ENCODE data around the gene GFER. TPM values are rescaled to one million over a fixed set of nuclear protein-coding genes. Genes with fewer than 3 reads are reported as not detected.
A peak's percentile ranks its signal among the peaks of the same experiment; 100 is the strongest.

The GFER gene
- polyA plus RNA-seq, 1 of the 3 experiments (the other 2 are of a cell fraction), result 20.4 TPM

DNA sequence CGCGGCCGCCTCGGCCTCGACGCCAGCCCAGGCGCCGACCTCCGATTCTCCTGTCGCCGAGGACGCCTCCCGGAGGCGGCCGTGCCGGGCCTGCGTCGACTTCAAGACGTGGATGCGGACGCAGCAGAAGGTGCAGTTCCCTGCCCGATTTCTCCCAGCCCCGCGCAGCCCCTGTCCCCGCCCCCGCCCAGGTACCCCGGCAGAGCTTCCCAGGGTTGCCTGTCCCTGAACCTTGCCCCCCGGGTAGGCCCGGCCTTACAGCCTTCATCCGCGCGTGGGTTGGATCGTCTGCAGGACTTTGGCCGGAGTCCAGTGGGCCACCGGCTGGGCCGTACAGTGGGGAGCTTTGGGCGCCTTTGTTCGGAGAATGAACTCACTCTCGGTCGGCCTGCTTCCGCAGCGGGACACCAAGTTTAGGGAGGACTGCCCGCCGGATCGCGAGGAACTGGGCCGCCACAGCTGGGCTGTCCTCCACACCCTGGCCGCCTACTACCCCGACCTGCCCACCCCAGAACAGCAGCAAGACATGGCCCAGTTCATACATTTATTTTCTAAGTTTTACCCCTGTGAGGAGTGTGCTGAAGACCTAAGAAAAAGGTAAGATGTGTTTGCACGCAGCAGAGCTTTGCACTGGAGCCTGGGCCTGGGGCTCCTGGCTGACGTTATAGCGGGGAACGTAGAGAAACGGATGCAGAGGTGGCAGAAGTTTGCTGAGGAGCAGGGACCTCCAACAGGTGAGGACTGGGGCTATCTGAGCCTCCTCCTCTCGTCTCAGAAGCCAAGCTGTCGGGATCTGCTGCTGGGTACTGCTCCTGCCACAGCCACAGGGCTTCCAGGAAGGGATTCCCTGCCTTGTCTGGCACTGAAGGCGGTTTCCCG is 593 bp downstream of the GFER start:
- ChIA-PET CTCF (interaction anchor here (0.6 to 12.9 kb wide), 6 partner anchors 13 to 1090 kb away, joined by 3 to 108 read pairs (median 5); partner anchors contain the start of gene TBL3), POLR2A (interaction anchor here (0.6 to 1.8 kb wide), 5 partner anchors 11 to 171 kb away, joined by 3 to 9 read pairs (median 5); partner anchors contain the start of genes RPS2, TBL3 and TRAF7)
- Histone ChIP-seq H3K4me2 (peak overlapping the region; percentile 99), H3K36me3 (replicated peaks in 1 of 2; ENCODE audit: control insufficient read depth in 1 of 2, insufficient read depth in 2 of 2, low read length in 1 of 2) (peaks cover 5 to 13% of the 10 kb centered on the region in 2 experiments), H3K4me3 (ENCODE audit: low read depth in 2 of 2, low read length in 1 of 2) (peak overlapping the region; percentile 77 to 80), H2AFZ (ENCODE audit: low read depth) (no peak overlapping the region), H3K9ac (peak overlapping the region; percentile 85), H3K4me1 (ENCODE audit: control insufficient read depth in 1 of 2, insufficient read depth in 2 of 2, low read depth in 1 of 2, low read length in 1 of 2) (peaks cover 8 to 29% of the 10 kb centered on the region in 2 experiments; a peak in 2 of 4 replicates), H3F3A (replicated peaks; ENCODE audit: insufficient read depth) (peaks cover 15% of the 10 kb centered on the region), H3K27me3 (ENCODE audit: insufficient read depth) (no peaks in the 10 kb centered on the region), H3K79me2 (ENCODE audit: insufficient read depth) (peaks cover 19% of the 10 kb centered on the region; the same call in 1 of the 2 replicates), H3K9me2 (no peaks in the 10 kb centered on the region), H3K9me3 (no peaks in the 10 kb centered on the region), H3K27ac (ENCODE audit: low read depth in 2 of 2, low read length in 1 of 2) (peak overlapping the region; percentile 39 to 95), H4K20me1 (ENCODE audit: insufficient read depth) (no peaks in the 10 kb centered on the region)
- DNase-seq, result no peak
- TF ChIP-seq MXI1 (IDR thresholded peaks at IDR 0.05; ENCODE audit: low read depth, low read length), result no peak
- TF ChIP-seq ELF1 (IDR thresholded peaks at IDR 0.05), result no peak
- 51% methylated on average over 9 of the region's 58 CpGs for WGBS (ENCODE audit: low lambda C conversion rate)

DNA sequence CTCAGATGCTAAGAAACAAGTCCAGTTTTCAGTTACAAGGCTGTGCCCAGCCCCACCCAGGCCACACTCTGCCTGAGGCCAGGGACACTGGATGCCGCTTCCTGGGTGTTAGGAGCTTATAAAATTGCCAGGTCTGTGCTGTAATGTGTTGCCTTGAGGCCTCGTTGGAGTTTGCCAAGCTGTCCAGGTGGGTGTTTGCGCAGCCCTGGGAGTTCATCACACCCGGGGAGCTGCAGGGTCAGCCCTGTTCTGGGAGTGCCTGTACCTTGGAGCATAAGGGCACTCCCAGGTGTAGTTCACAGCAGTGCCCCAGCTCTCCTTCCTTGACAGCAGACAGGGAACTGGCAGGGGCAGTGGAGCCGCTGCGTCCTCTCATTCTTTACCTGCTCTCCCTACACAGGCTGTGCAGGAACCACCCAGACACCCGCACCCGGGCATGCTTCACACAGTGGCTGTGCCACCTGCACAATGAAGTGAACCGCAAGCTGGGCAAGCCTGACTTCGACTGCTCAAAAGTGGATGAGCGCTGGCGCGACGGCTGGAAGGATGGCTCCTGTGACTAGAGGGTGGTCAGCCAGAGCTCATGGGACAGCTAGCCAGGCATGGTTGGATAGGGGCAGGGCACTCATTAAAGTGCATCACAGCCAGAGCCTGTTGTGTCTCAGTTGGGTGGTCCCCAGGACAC is 1.6 kb downstream of the GFER start:
- WGBS (ENCODE audit: low lambda C conversion rate), result 92% methylated on average over 13 of the region's 14 CpGs
- Histone ChIP-seq H3K4me3 (ENCODE audit: low read depth in 2 of 2, low read length in 1 of 2) (peak overlapping the region; percentile 77 to 80; a peak in 3 of 4 replicates), H3K9me3 (no peaks in the 10 kb centered on the region), H3F3A (replicated peaks; ENCODE audit: insufficient read depth) (peaks cover 15% of the 10 kb centered on the region), H3K9me2 (no peaks in the 10 kb centered on the region), H3K9ac (peak overlapping the region; percentile 85; the same call in 1 of the 2 replicates), H3K27me3 (ENCODE audit: insufficient read depth) (no peaks in the 10 kb centered on the region), H4K20me1 (ENCODE audit: insufficient read depth) (no peaks in the 10 kb centered on the region), H3K36me3 (replicated peaks in 1 of 2; ENCODE audit: control insufficient read depth in 1 of 2, insufficient read depth in 2 of 2, low read length in 1 of 2) (peaks cover 5 to 13% of the 10 kb centered on the region in 2 experiments), H2AFZ (ENCODE audit: low read depth) (no peak overlapping the region), H3K4me1 (ENCODE audit: control insufficient read depth in 1 of 2, insufficient read depth in 2 of 2, low read depth in 1 of 2, low read length in 1 of 2) (peaks cover 8 to 32% of the 10 kb centered on the region in 2 experiments; a peak in 2 of 4 replicates), H3K79me2 (ENCODE audit: insufficient read depth) (peaks cover 19% of the 10 kb centered on the region; the same call in 1 of the 2 replicates), H3K27ac (ENCODE audit: low read depth in 2 of 2, low read length in 1 of 2) (no peak overlapping the region), H3K4me2 (peak overlapping the region; percentile 99)
- ChIA-PET CTCF (interaction anchor here (1.0 to 12.9 kb wide), 3 partner anchors 9 to 31 kb away, joined by 3 to 108 read pairs (median 3); no protein-coding TSS in a partner anchor), POLR2A (interaction anchor here (1.1 to 1.8 kb wide), 3 partner anchors 14 to 21 kb away, joined by 4 to 8 read pairs (median 5); partner anchors contain the start of genes RPS2 and TBL3)
- DNase-seq, result no peak
- no peak for TF ChIP-seq SMC3 (IDR thresholded peaks at IDR 0.05; ENCODE audit: low read depth, low read length)
- TF ChIP-seq, protein P1, sequence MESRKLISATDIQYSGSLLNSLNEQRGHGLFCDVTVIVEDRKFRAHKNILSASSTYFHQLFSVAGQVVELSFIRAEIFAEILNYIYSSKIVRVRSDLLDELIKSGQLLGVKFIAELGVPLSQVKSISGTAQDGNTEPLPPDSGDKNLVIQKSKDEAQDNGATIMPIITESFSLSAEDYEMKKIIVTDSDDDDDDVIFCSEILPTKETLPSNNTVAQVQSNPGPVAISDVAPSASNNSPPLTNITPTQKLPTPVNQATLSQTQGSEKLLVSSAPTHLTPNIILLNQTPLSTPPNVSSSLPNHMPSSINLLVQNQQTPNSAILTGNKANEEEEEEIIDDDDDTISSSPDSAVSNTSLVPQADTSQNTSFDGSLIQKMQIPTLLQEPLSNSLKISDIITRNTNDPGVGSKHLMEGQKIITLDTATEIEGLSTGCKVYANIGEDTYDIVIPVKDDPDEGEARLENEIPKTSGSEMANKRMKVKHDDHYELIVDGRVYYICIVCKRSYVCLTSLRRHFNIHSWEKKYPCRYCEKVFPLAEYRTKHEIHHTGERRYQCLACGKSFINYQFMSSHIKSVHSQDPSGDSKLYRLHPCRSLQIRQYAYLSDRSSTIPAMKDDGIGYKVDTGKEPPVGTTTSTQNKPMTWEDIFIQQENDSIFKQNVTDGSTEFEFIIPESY (IDR thresholded peaks at IDR 0.05; ENCODE audit: borderline replicate concordance, low read depth), result no peak
- TF ChIP-seq, protein P2, sequence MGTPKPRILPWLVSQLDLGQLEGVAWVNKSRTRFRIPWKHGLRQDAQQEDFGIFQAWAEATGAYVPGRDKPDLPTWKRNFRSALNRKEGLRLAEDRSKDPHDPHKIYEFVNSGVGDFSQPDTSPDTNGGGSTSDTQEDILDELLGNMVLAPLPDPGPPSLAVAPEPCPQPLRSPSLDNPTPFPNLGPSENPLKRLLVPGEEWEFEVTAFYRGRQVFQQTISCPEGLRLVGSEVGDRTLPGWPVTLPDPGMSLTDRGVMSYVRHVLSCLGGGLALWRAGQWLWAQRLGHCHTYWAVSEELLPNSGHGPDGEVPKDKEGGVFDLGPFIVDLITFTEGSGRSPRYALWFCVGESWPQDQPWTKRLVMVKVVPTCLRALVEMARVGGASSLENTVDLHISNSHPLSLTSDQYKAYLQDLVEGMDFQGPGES (IDR thresholded peaks at IDR 0.05; ENCODE audit: low read depth, low read length), result no peak
- TF ChIP-seq, protein P3, sequence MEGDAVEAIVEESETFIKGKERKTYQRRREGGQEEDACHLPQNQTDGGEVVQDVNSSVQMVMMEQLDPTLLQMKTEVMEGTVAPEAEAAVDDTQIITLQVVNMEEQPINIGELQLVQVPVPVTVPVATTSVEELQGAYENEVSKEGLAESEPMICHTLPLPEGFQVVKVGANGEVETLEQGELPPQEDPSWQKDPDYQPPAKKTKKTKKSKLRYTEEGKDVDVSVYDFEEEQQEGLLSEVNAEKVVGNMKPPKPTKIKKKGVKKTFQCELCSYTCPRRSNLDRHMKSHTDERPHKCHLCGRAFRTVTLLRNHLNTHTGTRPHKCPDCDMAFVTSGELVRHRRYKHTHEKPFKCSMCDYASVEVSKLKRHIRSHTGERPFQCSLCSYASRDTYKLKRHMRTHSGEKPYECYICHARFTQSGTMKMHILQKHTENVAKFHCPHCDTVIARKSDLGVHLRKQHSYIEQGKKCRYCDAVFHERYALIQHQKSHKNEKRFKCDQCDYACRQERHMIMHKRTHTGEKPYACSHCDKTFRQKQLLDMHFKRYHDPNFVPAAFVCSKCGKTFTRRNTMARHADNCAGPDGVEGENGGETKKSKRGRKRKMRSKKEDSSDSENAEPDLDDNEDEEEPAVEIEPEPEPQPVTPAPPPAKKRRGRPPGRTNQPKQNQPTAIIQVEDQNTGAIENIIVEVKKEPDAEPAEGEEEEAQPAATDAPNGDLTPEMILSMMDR (IDR thresholded peaks at IDR 0.05), result no peak
- TF ChIP-seq, protein P4, sequence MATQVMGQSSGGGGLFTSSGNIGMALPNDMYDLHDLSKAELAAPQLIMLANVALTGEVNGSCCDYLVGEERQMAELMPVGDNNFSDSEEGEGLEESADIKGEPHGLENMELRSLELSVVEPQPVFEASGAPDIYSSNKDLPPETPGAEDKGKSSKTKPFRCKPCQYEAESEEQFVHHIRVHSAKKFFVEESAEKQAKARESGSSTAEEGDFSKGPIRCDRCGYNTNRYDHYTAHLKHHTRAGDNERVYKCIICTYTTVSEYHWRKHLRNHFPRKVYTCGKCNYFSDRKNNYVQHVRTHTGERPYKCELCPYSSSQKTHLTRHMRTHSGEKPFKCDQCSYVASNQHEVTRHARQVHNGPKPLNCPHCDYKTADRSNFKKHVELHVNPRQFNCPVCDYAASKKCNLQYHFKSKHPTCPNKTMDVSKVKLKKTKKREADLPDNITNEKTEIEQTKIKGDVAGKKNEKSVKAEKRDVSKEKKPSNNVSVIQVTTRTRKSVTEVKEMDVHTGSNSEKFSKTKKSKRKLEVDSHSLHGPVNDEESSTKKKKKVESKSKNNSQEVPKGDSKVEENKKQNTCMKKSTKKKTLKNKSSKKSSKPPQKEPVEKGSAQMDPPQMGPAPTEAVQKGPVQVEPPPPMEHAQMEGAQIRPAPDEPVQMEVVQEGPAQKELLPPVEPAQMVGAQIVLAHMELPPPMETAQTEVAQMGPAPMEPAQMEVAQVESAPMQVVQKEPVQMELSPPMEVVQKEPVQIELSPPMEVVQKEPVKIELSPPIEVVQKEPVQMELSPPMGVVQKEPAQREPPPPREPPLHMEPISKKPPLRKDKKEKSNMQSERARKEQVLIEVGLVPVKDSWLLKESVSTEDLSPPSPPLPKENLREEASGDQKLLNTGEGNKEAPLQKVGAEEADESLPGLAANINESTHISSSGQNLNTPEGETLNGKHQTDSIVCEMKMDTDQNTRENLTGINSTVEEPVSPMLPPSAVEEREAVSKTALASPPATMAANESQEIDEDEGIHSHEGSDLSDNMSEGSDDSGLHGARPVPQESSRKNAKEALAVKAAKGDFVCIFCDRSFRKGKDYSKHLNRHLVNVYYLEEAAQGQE (IDR thresholded peaks at IDR 0.05; ENCODE audit: low read depth, low read length), result no peak
- no peak for TF ChIP-seq RAD21 (IDR thresholded peaks at IDR 0.05; ENCODE audit: low read length)
- TF ChIP-seq GABPA (IDR thresholded peaks at IDR 0.05; ENCODE audit: low read depth), result no peak
- no peak for TF ChIP-seq FOSL2 (IDR thresholded peaks at IDR 0.05; ENCODE audit: borderline replicate concordance, low read depth)
- TF ChIP-seq, protein P5, sequence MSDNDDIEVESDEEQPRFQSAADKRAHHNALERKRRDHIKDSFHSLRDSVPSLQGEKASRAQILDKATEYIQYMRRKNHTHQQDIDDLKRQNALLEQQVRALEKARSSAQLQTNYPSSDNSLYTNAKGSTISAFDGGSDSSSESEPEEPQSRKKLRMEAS (IDR thresholded peaks at IDR 0.05; ENCODE audit: low read depth), result no peak
- no peak for TF ChIP-seq FOXJ3 (CRISPR knock-in tag; IDR thresholded peaks at IDR 0.05)
